ENCODE data around the gene ETS1. TPM values are rescaled to one million over a fixed set of nuclear protein-coding genes. Genes with fewer than 3 reads are reported as not detected.

ETS1 gene
- total and polyA plus RNA-seq, 12 donors: 9.6 to 61.7 (median 43.1) TPM

DNA sequence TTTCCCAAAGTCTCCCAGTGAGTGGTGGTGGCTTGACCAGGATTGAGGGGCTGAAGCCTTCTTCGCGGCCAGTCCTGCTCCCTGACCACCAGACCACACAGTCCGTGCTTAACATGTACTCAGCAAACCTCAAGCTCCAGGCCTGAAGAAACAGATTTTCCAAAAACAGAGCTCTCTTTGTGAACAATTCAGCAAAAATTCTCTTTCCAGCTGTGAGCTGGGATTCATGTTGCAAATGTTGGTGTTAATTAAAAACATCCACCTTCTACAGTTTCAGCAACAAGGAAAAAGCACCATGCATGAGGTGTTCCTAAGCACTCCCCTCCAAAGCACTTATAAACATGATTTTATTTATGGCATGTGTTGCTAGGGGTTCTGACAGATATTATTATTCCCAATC, 129.5 kb downstream of the ETS1 start:
- WGBS, 4 donors: 86 to 95% (median 93%) methylated on average over 3 of the region's 3 CpGs
- H3K9me3 ChIP-seq (replicated peaks in 1 of 3): no peaks in the 10 kb centered on the region
- peaks cover 0 to 22% of the 10 kb centered on the region in 2 donors for H3K36me3 ChIP-seq (replicated peaks in 1 of 2)
- peak overlapping the region in 3 of 5 donors; percentile 22 to 72 (median 68) for H3K27ac ChIP-seq
- H3K4me3 ChIP-seq: no peak overlapping the region
- no peaks in the 10 kb centered on the region for H3K27me3 ChIP-seq
- no peak for DNase-seq
- intact Hi-C loops (cut with DNase I): no loop called here
- TF ChIP-seq POLR2A (IDR thresholded peaks at IDR 0.05): no peak
- TF ChIP-seq, protein P1, sequence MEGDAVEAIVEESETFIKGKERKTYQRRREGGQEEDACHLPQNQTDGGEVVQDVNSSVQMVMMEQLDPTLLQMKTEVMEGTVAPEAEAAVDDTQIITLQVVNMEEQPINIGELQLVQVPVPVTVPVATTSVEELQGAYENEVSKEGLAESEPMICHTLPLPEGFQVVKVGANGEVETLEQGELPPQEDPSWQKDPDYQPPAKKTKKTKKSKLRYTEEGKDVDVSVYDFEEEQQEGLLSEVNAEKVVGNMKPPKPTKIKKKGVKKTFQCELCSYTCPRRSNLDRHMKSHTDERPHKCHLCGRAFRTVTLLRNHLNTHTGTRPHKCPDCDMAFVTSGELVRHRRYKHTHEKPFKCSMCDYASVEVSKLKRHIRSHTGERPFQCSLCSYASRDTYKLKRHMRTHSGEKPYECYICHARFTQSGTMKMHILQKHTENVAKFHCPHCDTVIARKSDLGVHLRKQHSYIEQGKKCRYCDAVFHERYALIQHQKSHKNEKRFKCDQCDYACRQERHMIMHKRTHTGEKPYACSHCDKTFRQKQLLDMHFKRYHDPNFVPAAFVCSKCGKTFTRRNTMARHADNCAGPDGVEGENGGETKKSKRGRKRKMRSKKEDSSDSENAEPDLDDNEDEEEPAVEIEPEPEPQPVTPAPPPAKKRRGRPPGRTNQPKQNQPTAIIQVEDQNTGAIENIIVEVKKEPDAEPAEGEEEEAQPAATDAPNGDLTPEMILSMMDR (IDR thresholded peaks at IDR 0.05): no peak
- peaks cover 0 to 10% of the 10 kb centered on the region in 2 donors for H3K4me1 ChIP-seq (replicated peaks in 1 of 2)

DNA sequence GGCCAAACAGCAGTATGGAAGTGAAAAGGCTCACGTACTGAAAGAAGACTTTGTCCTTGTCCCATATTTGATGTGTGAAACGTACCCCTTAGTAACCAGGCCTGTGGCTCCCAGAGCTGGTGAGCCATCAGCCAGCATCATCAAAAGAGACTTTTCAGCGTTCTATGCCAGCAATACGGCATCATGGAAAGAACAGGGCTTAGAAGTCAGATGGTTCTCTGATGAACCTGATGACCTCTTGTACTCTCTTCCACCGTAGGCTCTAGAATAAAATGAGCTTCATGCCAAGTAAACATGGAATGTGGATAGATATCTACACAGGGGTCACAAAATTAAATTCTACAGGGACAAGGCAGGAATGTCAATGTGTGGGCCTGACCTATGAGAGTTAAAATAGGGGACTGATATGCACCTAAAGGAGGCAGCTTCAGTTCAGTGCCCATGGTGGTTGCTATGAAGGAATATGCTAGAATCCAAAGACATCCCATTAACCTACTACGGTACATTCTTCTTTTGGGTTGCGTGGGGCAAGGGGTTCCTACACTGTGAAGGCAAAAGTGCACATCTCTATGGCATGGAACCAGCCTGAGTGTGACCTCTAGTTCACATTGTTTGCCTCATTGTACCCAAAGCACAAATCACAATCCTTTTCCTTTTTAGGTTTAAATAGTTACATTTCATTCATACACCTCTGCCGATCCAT, 130.6 kb downstream of the ETS1 start:
- Histone ChIP-seq H3K27me3 (no peaks in the 10 kb centered on the region), H3K36me3 (replicated peaks in 1 of 2) (peaks cover 0 to 11% of the 10 kb centered on the region in 2 donors), H3K27ac (peak overlapping the region in 1 of 5 donors; percentile 40), H3K4me1 (replicated peaks in 1 of 2) (peaks cover 3 to 10% of the 10 kb centered on the region in 2 donors), H3K9me3 (replicated peaks in 1 of 3) (no peaks in the 10 kb centered on the region), H3K4me3 (no peak overlapping the region)
- WGBS, 4 donors: 79 to 86% (median 83%) methylated on average over 8 of the region's 8 CpGs
- intact Hi-C loops (cut with DNase I): no loop called here
- no peak for DNase-seq
- no peak for TF ChIP-seq POLR2A (IDR thresholded peaks at IDR 0.05)
- TF ChIP-seq, protein P1 (IDR thresholded peaks at IDR 0.05): no peak

DNA sequence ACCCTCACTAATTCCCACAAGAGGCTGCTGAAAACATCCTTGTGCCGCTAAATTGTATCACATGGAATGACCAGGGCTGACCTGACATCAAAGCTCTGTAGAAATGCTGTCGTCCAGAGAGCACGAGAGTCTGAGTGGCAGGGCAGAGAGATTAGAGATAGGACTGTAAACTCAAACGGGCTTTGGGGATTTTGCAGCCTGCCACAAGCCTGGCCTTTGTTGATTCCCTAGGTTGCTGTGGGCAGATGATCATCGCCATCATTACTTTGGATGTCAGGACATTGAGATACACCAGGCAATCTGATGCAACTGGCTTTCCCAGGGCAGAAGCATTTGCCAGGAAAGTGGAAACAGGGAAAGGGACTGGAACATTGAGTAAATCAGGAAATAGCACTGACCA, 131.6 kb downstream of the ETS1 start:
- no peak for DNase-seq
- TF ChIP-seq POLR2A (IDR thresholded peaks at IDR 0.05): no peak
- TF ChIP-seq, protein P1 (IDR thresholded peaks at IDR 0.05): no peak
- peaks cover 0 to 9% of the 10 kb centered on the region in 2 donors for H3K36me3 ChIP-seq (replicated peaks in 1 of 2)
- H3K9me3 ChIP-seq (replicated peaks in 1 of 3): no peaks in the 10 kb centered on the region
- WGBS, 4 donors: 72 to 87% (median 79%) methylated on average over 5 of the region's 5 CpGs
- no peaks in the 10 kb centered on the region for H3K27me3 ChIP-seq
- H3K4me3 ChIP-seq: no peak overlapping the region
- intact Hi-C loops (cut with DNase I): no loop called here
- H3K27ac ChIP-seq: peak overlapping the region in 1 of 5 donors; percentile 40
- H3K4me1 ChIP-seq (replicated peaks in 1 of 2): peaks cover 5 to 10% of the 10 kb centered on the region in 2 donors

DNA sequence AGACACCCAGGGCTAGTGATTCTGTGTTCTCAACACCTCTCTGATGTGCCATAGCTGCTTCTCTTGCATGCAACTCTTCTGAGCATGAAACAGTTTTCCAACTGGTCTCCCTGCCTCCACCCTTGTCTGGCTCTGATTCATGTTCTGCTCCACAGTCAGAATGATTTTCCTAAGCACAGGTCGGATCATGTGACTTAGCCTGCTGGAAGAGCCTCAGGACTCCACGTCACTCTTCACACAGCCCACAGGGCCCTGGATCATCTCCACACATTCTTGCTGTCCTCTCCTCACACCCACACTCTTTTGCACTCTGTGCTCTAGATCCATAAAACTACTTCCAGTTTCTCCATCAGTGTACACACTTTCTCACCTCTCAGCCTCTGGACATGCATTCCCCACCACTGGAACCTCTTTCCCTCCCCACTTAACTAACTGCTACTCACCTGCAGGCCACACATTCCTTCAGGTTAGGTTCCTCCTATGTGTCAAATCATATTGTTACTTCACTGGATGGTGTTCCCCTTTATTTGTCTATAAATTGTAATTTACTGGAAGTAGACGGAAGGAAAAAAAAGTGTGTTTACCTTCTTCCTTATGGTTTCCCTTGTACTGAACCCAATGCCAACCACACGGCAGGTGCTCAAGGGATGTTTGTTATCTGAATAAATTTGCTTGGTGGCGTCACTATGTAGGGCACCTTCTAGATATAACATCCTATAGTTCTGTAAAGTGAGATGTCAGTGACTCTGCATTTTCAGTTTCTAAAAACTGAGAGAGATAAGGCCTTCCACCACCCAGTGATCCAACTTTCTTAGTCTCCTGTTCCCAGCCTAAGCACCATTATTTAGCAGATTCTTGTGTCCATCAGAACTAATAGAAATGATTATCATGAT, 133.7 kb downstream of the ETS1 start:
- WGBS, 4 donors: 68 to 82% (median 73%) methylated on average over 5 of the region's 5 CpGs
- Histone ChIP-seq H3K27me3 (no peaks in the 10 kb centered on the region), H3K27ac (peak overlapping the region in 1 of 5 donors; percentile 27), H3K4me1 (replicated peaks in 1 of 2) (peaks cover 5 to 10% of the 10 kb centered on the region in 2 donors), H3K36me3 (replicated peaks in 1 of 2) (no peaks in the 10 kb centered on the region), H3K4me3 (no peak overlapping the region), H3K9me3 (replicated peaks in 1 of 3) (no peaks in the 10 kb centered on the region)
- TF ChIP-seq POLR2A (IDR thresholded peaks at IDR 0.05): peak in 1 of 2 donors; percentile 43
- TF ChIP-seq, protein P1 (IDR thresholded peaks at IDR 0.05): no peak
- peak in 6 of 7 donors; percentile 51 to 80 (median 67) for DNase-seq
- intact Hi-C loops (cut with DNase I): no loop called here

Measured in adrenal gland (tissue), 12 donors.